Measurements from ENCODE around the gene CHST3.
"Not testable (repeated sequence)": the region's sequence is repeated elsewhere in the genome, so short reads cannot be mapped to it uniquely, and the experiment has no call there.

The CHST3 gene

GRCh38 chr10:71988895-71989294 lies 24.7 kb downstream of the CHST3 start:
- not testable (repeated sequence) for DNase-seq (ENCODE audit: low spot score)

GRCh38 chr10:71989661-71990454 lies 25.7 kb downstream of the CHST3 start:
- DNase-seq (ENCODE audit: low spot score): no peak

- DNase-seq (ENCODE audit: low spot score): no peak
These were observed 26.6 kb downstream of the CHST3 start for GRCh38 chr10:71990706-71991269.

DNA sequence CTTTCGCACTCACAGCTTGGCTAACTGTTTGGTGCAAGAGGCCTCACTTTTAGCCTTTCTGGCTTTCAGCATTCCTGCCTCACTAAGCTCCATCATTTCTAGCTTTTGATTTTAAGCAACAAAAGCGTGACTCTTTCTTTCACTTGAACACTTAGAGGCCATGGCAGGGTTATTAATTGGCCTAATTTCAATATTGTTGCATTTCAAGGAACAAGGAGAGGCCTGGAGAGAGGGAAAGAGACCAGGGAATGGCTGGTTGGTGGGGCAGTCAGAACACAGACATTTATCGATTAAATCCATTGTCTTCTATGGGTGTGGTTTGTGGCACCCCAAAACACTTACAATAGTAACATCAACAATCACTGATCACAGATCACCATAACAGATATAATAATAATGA lies 31.3 kb downstream of the CHST3 start:
- DNase-seq (ENCODE audit: low spot score): no peak

- DNase-seq (ENCODE audit: low spot score): no peak
These were observed 31.8 kb downstream of the CHST3 start for GRCh38 chr10:71995887-71996575.

- no peak for DNase-seq (ENCODE audit: low spot score)
These were observed 32.6 kb downstream of the CHST3 start for GRCh38 chr10:71996592-71997371.

- no peak for DNase-seq (ENCODE audit: low spot score)
These were observed 34.1 kb downstream of the CHST3 start for GRCh38 chr10:71998119-71998839.

DNA sequence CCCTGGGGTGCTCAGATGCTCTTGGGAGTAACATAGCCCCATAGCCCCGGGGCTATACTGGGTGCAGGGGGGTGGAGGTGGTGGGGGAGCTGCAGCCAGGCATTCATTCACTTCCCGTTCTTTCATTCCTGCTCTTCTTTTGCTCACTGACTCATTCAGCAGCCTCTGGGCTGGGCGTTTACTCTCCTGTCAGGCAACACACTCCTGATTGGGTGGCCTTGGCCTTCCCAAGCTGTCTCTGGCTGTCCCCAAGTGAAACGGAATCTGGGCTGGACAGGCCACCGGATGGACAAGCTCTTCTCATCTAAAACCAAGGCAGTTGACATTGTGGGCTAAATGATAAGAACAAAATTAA lies 34.6 kb downstream of the CHST3 start:
- peak; percentile 88 for DNase-seq (ENCODE audit: low spot score)

DNA sequence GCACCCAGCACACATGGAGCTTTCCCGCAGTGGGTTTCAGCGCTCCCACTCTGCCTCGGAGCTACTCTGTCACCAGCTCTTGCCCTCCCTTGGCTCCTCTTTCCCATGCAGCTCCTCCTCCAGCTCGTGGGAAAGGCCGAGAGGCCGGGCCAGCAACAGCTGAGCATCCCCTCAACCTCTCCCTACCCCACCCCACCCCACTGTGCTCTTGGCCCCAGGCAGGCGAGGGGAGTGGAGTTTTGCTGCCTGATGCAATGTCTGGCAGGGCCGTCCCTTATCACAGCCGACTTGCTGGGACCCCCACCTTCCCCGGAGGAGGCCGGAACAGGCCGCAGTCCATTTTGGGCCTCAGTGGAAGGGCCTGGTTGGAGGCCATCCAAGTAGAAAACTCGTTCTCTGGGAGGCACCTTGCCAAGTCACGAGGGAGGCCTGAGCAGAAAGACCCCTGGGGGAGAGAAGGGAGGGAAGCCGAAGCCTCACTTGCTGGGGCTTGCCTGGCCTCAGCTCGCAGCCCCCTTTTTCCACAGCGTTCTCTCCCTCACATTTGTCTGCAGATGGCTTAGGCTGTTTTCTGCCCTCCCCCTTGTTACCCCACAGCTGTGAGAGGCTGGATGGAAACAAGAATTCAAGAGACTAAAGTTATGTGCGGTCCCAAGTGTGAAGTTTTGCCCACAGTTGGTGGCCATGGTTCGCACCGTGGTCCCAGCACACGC lies 35.3 kb downstream of the CHST3 start:
- peak; percentile 78 for DNase-seq (ENCODE audit: low spot score)

- no peak for DNase-seq (ENCODE audit: low spot score)
These were observed 36.2 kb downstream of the CHST3 start for GRCh38 chr10:72000073-72001032.

DNA sequence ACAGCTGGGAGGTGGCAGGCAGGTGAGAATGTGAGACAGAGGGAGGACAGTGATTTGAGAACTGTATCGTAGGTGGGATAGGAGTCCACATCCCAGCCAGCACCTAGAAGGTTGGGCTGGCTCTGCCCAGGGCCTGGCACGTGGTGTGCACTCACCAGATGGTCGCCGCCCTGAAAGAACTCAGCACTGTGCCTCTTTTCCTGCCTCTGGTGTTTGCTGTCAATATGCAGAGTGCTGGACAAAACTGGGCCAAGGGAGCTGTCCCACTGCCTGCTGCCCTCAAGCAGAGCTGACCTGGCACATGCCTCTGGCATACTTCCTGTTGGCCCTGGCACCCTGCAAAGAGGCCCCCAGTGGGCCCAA lies 36.8 kb downstream of the CHST3 start:
- DNase-seq (ENCODE audit: low spot score): peak; percentile 37

GRCh38 chr10:72002354-72003295 lies 38.4 kb downstream of the CHST3 start:
- DNase-seq (ENCODE audit: low spot score): no peak

DNA sequence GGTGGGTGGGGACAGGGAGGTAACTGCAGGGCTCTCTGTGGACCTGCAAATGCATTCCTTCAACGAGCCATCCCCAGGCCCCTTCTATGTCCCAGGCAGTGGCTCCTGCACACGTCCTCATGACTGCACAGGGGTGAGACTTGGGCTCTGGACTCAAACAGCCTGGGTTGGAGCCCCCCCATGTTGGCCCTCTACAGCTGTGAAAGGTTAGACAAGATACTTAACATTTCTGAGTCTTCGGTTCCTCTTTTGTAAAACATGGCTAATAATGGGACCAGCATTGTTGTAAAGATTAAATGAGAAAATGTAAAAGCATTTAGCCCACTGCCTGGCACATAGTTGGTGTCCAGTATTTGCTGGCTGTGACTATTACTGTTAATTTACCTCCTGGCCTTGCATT lies 41.8 kb downstream of the CHST3 start:
- DNase-seq (ENCODE audit: low spot score): no peak

DNA sequence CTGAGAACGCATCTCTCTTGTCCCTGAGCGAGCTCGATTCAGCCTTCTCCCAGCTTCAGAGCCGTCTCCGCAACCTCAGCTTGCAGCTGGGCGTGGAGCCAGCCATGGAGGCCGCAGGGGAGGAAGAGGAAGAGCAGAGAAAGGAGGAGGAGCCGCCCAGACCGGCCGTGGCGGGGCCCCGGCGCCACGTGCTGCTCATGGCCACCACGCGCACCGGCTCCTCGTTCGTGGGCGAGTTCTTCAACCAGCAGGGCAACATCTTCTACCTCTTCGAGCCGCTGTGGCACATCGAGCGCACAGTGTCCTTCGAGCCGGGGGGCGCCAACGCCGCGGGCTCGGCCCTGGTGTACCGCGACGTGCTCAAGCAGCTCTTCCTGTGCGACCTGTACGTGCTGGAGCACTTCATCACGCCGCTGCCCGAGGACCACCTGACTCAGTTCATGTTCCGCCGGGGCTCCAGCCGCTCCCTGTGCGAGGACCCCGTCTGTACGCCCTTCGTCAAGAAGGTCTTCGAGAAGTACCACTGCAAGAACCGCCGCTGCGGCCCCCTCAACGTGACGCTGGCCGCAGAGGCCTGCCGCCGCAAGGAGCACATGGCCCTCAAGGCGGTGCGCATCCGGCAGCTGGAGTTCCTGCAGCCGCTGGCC lies 43.2 kb downstream of the CHST3 start:
- no peak for DNase-seq (ENCODE audit: low spot score)

GRCh38 chr10:72008096-72008981 lies 44.1 kb downstream of the CHST3 start:
- DNase-seq (ENCODE audit: low spot score): no peak

- DNase-seq (ENCODE audit: low spot score): no peak
These were observed 44.8 kb downstream of the CHST3 start for GRCh38 chr10:72009051-72009424.

- peak; percentile 96 for DNase-seq (ENCODE audit: low spot score)
These were observed 45.4 kb downstream of the CHST3 start for GRCh38 chr10:72009425-72010081.
